Endometrium (tissue), 2 donors: ENCODE results near the gene BRINP1.
"Not testable (repeated sequence)": the region's sequence is repeated elsewhere in the genome, so short reads cannot be mapped to it uniquely, and the experiment has no call there.

Experiments used
- FAIRE-seq: peaks from 2 replicates; lab custom pipeline; 2012; peaks lifted over from hg19 to GRCh38; lab: Jason Lieb, UNC
- donor health status: control.
- donor health status: control.

Gene BRINP1

DNA sequence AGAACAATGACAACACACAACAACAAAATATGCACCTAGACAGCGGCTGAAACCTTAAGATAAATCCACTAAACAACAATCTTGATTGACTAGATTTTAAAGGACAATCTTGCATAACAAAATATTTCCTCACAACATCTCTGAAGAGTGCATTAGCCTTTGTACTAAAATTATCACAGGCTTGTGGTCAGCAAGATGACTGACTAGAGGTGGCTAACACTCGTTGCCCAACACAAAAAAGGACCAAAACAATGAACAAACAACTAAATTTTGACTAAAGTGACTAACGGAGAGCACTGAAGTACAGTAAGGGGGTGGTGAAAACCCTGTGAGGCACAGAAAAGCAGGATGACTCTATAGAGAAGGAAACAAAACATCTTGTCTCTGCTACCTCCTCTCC is 183.9 kb downstream of the BRINP1 start:
- FAIRE-seq, result no peak

DNA sequence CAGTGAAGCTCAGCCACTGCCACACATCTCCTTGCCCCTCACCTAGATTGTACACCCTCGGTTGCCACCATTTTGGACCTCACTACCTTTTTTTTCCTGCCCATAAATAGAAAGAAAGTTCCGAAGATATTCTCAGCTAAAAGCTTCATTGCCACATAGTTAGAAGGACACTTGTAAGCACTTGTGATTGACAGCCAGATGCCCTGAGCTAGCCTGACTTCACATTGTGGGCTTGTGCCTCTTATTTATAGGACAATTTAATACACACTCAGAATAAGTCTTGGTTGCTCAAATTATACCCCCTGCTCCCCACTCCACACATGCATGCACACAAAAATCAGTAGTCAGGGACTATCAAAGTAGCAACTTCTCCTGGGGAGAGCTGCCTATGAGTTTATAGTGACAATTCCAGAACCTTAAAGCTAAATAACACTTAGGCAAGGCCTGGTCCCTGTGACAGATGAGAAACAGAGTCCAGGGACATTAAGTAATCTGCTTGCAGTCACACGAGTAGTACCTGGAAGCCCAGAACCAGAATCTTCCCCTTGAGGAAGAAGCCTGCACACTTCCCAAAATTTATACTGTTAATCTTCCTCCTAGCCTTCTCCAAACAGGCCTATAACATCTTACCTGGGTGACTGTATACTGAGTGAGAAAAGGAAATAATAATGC is 184.8 kb downstream of the BRINP1 start:
- FAIRE-seq, result no peak

DNA sequence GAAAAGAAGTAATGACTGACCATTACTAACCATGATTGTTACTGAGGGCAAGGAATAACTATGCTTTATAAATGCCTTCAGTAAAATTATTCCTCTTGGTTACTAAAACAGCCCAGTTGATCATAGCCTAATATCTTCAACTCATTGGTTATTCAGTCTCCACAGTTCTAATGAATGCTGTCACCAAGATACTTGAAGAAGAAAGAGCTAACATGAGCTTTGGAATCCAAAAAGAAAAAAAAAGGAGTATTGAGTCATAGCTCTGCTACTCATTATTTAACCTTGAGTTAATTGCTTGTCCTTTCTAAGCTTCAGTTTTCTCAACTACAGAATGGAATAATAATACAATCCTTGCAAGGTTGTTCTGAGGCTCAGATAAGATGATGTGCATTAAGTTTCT is 187.7 kb downstream of the BRINP1 start:
- FAIRE-seq, result no peak

DNA sequence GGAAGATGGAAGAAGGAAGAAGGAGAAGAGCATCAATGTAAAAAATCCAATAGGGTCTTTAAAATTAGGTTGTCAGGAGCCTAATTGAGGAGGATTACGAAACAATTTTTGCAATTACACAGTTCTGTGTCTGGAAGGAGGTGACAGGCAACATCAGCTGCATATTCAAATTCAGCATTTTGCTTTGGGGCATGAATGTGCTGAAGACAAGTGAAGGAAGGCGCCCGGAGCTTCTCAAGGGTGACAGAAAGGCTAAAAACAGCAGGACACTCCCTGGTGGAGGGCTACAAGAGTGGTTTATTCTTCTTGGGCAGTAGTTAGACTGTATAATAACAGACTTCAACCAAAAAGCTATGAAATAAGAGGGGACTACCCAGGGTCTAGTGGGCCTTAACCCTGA is 188.3 kb downstream of the BRINP1 start:
- FAIRE-seq, result no peak

DNA sequence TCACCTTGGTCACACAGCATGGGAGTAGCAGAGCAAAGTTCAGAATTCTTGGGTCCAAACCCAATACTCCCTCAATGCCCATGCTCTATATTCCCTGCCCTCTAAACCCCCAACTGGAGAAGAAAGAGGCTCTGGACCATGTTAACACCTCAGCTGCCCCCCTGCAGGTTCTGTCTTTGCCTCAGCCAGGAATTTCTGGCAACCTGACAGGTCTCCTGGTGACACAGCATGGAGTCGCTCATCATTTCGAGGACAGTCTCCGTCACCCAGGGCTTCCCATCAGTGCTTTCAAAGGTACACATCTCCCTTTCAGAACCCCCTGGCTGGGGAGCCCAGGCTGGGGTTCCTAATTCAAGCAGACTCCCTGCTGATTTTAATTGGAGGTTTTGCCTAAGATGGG is 189.5 kb downstream of the BRINP1 start:
- no peak for FAIRE-seq

DNA sequence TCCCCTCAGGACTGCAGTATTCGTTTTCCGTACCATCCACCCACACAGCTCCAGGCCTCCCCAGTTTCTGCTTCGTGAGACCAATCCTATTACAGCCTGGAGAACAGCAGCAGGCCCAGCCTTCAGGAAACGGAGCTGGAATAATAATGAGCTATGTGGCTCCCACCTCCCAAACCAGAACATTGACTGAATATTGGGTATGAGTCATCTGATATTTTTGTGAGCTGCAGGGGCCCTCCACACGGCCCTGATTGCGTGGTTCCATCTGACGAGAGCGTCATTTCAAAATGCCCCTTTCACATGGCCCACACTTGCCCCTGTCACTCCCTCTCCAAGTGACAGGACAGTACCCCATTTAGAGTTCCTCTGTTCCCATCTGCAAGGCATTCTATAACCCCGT is 192.0 kb downstream of the BRINP1 start:
- no peak for FAIRE-seq

DNA sequence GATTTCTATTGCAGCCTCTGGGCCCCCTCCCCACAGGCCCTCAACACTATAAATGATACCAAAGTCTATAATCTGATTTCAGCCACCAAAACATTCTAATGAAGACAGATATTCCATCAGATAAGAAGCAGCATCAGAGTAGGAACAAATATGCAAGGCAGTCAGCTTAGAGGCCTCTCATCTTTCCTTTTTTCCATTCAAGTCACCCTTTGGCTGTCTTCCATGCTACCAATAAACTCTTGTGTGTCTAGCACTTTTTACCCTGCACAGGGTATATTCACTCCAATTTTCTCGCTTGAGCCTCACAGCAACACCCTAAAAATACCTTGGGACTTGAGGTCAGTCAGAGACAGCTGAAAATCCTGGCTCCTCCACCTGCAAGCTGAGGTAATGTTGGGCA is 193.7 kb downstream of the BRINP1 start:
- FAIRE-seq, result no peak

DNA sequence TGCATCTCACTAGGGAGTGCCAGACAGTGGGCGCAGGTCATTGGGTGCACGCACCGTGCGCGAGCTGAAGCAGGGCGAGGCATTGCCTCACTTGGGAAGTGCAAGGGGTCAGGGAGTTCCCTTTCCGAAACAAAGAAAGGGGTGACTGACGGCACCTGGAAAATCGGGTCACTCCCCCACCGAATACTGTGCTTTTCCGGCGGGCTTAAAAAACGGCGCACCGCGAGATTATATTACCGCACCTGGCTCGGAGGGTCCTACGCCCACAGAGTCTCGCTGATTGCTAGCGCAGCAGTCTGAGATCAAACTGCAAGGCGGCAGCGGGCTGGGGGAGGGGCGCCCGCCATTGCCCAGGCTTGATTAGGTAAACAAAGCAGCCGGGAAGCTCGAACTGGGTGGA is 200.0 kb downstream of the BRINP1 start:
- not testable (repeated sequence) for FAIRE-seq

DNA sequence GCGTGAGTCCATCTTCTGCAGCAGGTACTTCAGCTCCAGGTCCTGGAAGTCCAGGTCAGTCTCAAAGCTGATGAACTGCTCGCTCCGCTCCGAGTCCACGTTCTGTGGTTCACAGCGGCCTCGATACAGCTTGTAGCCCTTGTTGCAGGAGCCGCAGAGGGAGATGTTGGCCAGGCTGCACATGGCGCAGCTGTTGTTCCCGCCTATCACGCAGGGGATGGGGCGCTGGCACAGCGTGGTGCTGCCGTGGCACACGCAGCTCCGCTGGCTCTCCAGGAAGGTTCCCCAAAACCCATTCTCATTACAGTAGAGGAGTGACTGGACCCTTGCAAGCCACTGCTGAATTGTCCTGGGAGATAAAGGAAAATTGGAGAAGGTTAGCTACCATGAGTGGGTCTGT is 201.4 kb downstream of the BRINP1 start:
- FAIRE-seq, result no peak

DNA sequence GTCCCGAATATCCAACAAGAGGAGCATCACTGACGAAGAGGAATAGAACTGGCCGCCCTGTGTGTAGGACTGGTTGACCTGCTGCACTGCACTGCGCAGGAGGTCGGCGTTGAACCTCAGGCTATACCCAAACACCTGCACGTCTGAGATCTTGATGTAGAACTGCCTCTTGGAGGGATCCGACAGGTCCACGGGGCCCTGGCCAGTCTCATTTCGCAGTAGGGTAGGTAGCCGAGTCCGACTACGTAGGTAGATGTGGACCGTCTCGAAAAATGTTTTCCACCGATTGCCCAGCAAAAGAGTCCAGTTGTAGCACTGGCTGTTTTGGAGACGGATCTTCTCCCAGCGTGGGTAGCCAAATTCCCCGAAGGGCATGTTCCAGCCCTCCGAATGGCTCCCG is 202.0 kb downstream of the BRINP1 start:
- FAIRE-seq, result no peak

DNA sequence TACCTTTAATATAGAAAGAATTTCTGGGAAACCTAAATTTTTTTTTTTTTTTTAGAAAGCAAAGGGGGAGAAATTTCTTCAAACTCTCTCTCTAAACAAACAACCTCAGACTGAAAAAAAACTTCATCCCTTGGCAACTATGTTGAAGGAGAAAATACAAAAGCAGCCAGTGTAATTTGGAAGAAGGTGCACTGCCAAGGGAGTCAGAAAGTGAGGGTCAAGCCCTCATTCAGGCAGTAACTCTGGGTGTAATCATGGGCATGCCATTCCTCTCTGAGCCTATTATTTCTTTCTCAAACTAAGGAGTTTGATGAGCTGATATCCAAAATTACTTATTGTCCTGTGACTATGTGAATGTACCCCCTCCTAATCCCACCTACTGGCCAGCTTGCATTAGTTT is 203.1 kb downstream of the BRINP1 start:
- no peak for FAIRE-seq

DNA sequence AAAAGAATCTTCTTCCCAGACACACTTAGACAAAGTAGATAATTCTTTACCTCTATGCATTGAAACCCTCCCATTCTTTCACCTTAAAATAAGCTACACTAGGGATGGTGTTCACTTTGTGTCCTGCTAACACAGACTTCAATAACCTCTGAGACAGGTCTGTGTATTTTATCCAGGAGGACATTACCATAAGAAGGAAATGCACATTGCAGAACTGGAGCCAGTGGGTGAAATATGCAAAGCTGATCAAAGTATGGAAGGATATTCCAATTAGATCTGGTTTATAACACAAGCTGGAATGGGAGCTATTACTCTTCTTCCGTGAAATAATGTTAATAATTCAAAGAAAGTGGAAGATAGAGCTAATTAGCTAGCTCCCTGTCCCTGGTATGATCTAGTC is 204.1 kb downstream of the BRINP1 start:
- no peak for FAIRE-seq

DNA sequence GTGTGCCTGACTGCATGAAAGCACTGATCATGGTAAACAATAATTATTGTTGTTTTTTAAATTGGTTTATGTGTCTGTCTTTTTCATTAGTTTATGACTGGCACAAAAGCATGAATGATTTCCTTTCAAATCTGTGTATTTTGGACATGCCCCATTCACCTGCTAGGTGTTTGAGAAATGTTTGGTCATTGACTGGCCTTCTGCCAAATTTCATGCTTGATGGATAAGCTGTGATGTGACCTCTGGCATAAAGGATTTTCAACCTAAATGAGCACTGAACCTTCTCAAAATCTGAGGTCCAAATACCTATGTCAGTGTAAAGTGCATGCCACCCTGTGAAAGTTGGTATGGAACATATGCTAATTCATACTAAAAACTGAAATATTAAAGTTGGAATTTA is 204.5 kb downstream of the BRINP1 start:
- FAIRE-seq, result no peak

DNA sequence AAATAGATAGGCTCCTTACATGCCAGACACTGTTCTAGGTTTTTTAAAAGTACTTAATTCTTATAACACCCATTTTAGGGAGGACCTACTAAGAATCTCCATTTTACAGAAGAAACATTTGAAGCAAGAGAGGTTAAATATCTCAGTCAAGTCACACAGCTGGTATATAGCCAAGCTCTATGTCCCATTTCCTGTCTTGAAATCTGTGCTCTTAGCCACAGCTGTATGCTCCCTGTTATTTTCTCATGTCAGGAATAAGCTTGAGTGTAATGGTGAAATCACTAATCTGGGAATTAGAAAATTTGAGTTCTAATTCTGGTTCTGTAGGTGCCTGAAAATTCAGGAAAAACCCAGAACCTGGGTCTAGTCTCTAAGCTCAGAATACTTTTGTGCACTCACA is 208.7 kb downstream of the BRINP1 start:
- FAIRE-seq, result no peak

DNA sequence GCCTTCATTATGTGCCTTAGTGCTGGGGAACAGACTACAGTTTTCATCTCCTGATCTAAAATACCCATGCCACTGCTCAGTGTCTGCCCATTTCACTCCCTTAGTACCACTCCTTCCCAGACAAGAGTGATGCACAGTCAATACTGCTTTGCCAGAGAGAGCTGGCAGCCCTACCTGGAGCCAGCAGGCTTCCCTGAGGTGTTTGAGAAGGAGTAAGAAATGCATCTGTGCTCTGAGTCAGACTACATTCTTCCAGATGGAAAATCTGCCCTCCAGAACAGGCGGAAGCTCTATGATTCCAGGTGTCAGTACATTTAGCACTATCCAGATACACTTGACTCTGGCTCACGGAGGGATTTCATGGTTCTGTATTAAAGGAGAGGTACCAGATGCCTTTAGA is 209.8 kb downstream of the BRINP1 start:
- FAIRE-seq, result no peak

DNA sequence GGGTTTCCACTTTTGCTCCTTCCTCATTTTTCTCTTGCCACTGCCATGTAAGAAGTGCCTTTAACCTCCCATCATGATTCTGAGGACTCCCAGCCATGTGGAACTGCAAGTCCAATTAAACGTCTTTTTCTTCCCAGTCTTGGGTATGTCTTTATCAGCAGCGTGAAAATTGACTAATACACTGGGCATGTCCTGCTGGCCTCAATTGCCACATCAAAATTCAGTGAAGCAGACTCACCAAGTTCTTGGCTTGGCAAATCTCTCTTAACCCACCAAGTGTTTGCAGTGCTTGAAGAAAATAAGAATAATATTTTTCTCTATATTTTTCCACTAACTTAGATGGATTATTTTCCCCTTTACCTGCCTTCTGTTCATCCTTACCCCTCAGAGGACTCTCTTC is 212.0 kb downstream of the BRINP1 start:
- no peak for FAIRE-seq

DNA sequence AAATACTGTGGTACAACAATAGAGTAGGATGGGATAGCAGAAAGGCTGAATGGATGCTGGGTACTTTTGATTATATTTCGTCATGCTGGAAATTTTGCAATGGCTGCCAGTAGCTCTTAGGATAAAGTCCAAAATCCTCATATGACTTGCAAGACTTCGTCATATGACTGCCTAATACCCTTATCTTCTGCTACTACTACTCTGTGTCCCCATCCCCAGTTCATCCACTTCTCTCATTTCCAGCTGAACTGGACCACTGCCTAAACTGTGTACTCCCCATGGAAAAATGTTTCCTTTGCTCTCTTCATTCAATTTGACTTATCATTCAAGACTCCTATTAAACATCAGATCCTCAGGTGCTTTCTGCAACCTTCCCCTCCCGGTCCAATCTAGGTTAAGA is 212.9 kb downstream of the BRINP1 start:
- no peak for FAIRE-seq

DNA sequence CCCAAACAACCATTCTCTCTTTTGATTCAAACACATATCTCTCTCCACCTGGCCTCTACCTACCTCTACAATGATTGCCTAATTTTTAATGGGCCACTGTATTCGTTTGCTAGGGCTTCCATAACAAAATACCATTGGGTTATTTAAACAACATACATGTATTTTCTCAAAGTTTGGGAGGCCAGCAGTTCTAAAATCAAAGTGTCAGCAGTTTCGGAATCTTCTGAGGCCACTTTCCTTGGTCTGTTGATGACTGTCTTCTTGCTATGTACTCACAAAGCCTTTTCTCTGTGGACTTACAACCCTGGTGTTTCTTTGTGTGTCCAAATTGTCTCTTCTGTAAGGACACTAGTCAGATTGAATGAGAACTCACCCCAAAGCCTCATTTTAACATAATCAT is 214.7 kb downstream of the BRINP1 start:
- FAIRE-seq, result no peak

DNA sequence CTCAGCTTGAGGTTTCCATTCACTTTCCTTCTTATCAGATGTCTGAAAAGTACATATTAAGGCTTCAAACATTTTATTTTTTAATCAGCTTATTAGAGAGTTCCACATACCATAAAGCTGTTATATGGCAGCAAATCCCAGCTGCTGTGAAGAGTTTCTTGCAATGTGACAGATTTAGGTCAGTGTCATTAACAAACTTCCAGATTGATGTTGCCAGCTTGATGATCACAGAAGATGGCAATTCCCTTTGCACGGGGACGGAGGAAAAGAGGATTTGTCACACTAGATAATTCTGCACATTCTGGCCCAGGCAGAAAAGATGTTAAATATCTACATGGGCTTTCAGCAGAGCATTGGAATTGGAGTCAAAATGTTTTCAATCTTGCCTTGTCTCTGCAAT is 215.8 kb downstream of the BRINP1 start:
- FAIRE-seq, result no peak

DNA sequence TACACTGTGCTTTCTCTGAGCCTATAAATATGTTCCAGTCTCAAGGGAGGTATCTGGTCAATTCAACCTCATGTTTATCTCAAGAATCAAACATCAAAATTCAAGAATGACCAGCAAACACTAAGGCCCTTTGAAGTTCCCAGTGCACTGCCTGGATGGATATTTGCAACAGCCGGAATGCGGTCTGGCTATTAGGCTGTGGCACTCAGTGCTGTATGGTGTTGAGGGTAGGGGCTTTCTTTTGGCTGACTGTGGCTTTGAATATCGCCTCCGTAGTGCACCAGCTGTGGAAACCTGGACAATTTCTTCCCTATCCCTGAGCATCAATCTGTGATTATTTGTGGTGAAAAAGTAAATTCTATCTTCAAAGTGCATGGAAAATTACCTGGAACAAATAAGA is 220.4 kb downstream of the BRINP1 start:
- no peak for FAIRE-seq

DNA sequence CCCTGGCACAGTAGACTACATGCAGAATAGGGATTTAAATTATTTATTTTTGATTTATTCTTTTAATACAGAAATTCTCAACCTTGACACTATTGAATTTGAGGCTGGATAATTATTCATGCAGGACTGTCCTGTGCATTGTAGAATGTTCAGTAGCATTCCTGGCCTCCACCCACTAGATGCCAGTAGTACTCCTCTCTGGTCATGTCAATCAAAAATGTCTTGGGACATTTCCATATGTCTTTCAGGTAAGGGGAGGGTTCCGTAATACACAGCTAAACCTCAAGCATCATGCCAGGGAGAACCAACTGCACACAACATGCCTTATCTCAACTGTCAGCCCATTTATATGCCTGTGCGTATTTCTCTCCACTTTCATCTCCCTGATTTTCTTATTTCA is 231.8 kb downstream of the BRINP1 start:
- FAIRE-seq, result no peak

DNA sequence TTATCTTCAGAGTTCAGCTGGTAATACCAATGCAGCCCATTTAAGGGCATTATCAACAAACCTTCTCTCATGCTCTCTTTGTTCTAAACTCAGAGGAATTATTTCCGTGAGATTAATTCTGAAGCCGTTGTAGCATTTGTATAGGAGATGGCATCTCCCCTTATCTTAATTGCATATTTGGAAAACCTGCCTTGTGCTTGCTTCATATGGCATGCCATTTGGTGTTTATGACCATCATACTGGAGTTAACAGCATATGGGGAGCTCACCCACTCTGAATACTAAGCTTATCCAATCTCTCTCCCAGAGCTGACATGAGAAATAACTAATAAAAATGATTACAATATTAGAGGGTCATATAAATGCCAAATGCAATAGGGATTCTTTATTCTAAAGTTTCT is 243.2 kb downstream of the BRINP1 start:
- FAIRE-seq, result no peak

DNA sequence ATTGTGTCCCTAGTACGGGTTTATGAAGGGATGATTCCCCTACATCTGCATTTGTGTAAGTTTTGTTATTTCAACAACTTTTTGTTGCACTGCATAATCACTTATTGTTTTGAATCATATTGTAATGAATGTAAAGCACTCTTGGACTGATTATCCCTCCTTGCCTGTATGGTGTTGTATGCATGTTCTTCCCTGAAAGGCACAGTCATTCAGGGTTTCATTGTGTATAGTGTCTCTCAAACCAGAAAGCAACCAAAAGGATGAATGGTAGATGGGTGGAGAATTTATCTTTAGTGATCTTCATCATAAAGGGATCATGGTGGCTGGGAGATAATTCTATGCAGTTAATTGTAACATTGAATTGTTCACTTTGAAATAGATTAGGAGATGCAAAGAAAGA is 247.3 kb downstream of the BRINP1 start:
- no peak for FAIRE-seq

DNA sequence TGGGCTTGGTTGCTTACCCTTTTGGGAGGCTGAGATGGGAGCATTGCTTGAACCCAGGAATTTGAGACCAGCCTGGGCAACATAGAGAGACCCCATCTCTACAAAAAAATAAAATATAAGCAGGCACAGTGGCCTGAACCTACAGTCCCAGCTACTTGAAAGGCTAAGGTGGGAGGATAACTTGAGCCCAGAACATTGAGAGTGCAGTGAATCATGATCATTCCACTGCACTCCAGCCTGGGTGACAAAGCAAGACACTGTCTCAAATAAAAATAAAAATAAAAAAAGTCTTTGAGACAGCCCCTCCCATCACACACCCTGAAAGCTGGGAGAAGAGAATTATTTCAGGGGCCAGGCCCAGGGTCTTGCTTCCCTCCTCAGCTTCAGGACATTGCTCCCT is 251.8 kb downstream of the BRINP1 start:
- FAIRE-seq, result no peak
